Astrocyte (in vitro differentiated cells and primary cell): ENCODE data around the gene PTPRN2. TPM values are rescaled to one million over a fixed set of nuclear protein-coding genes. Genes with fewer than 3 reads are reported as not detected.

Experiments used
- DNase-seq: peaks from one replicate; pipeline ENCODE4 v3.0.0-alpha.2; 2010; ENCODE audit warnings: low read depth
- FAIRE-seq: peaks from 2 replicates; lab custom pipeline; 2011; peaks lifted over from hg19 to GRCh38; lab: Jason Lieb, UNC
- H2AFZ ChIP-seq: 2 replicates; pipeline ENCODE4 v1.6.0; 2012; ENCODE audit warnings: low read depth, low read length, inconsistent platforms
- H3K27ac ChIP-seq: 2 replicates; pipeline ENCODE4 v1.5.1; 2011; ENCODE audit warnings: low read depth, low read length, inconsistent platforms
- H3K27me3 ChIP-seq: 2 replicates; pipeline ENCODE4 v1.6.0; 2011; ENCODE audit warnings: low read length, inconsistent platforms; ENCODE audit not compliant: insufficient read depth
- H3K36me3 ChIP-seq: 2 replicates; pipeline ENCODE4 v1.5.1; 2011; ENCODE audit warnings: low read length, inconsistent platforms; ENCODE audit not compliant: insufficient read depth
- H3K4me1 ChIP-seq: 2 replicates; pipeline ENCODE4 v1.5.1; 2011; ENCODE audit warnings: low read length, inconsistent platforms; ENCODE audit not compliant: insufficient read depth
- H3K4me2 ChIP-seq: 2 replicates; pipeline ENCODE4 v1.6.0; 2012; ENCODE audit warnings: low read length, inconsistent platforms
- H3K4me3 ChIP-seq: 2 replicates; pipeline ENCODE4 v1.5.1; 2011; ENCODE audit warnings: low read depth, mild to moderate bottlenecking, low read length, inconsistent platforms; ENCODE audit not compliant: insufficient read depth
- H3K79me2 ChIP-seq: 2 replicates; pipeline ENCODE4 v1.6.0; 2012; ENCODE audit warnings: mild to moderate bottlenecking, low read length, inconsistent platforms; ENCODE audit not compliant: insufficient read depth
- H3K9ac ChIP-seq: 2 replicates; pipeline ENCODE4 v1.6.0; 2012; ENCODE audit warnings: mild to moderate bottlenecking, low read length, inconsistent platforms
- H3K9me3 ChIP-seq: 2 replicates; pipeline ENCODE4 v1.5.1; 2012; ENCODE audit warnings: low read depth, mild to moderate bottlenecking, low read length, inconsistent platforms; ENCODE audit not compliant: insufficient read depth
- H4K20me1 ChIP-seq: 2 replicates; pipeline ENCODE4 v1.6.0; 2012; ENCODE audit warnings: low read length, inconsistent platforms; ENCODE audit not compliant: insufficient read depth
- H3K27ac Mint-ChIP-seq: one replicate; pipeline ENCODE4 v1.8.0; 2021; ENCODE audit warnings: mild to moderate bottlenecking, mixed read lengths; ENCODE audit not compliant: unreplicated experiment
- H3K27me3 Mint-ChIP-seq: one replicate; pipeline ENCODE4 v1.8.0; 2021; ENCODE audit warnings: low read depth, mixed read lengths; ENCODE audit not compliant: unreplicated experiment
- H3K36me3 Mint-ChIP-seq: one replicate; pipeline ENCODE4 v1.8.0; 2021; ENCODE audit warnings: low read depth, mixed read lengths; ENCODE audit not compliant: unreplicated experiment
- H3K4me1 Mint-ChIP-seq: one replicate; pipeline ENCODE4 v1.8.0; 2021; ENCODE audit warnings: low read depth, mixed read lengths; ENCODE audit not compliant: unreplicated experiment
- H3K4me3 Mint-ChIP-seq: one replicate; pipeline ENCODE4 v1.8.0; 2021; ENCODE audit warnings: mild to moderate bottlenecking, moderate library complexity, mixed read lengths; ENCODE audit not compliant: unreplicated experiment
- H3K9me3 Mint-ChIP-seq: one replicate; pipeline ENCODE4 v1.8.0; 2021; ENCODE audit warnings: mild to moderate bottlenecking, mixed read lengths; ENCODE audit not compliant: unreplicated experiment
- CTCF ChIP-seq: IDR thresholded peaks from 2 replicates; pipeline ENCODE4 v1.5.1; 2011; ENCODE audit warnings: low read depth, mild to moderate bottlenecking, inconsistent platforms, low read length, moderate library complexity; ENCODE audit not compliant: insufficient read depth
- EZH2 ChIP-seq: IDR thresholded peaks from 2 replicates; pipeline ENCODE4 v1.6.1; 2012; ENCODE audit warnings: mild to moderate bottlenecking, low read length, inconsistent platforms; ENCODE audit not compliant: insufficient read depth
- total RNA-seq: library from RNA; stranded (reverse); gene quantifications from 2 replicates; pipeline ENCODE4 v1.2.1, GENCODE V29; 2021

Gene PTPRN2
- total RNA-seq, 1 donor from 2014 or later = 0.09 TPM

GRCh38 chr7:158141806-158142518, 445.7 kb downstream of the PTPRN2 start:
- H3K4me2 ChIP-seq = no peak overlapping the region
- no peaks in the 10 kb centered on the region for H3K4me1 ChIP-seq
- Mint-ChIP-seq H3K27ac (no peak overlapping the region), H3K4me3 (no peak overlapping the region), H3K27me3 (no peaks in the 10 kb centered on the region), H3K4me1 (no peaks in the 10 kb centered on the region), H3K36me3 (no peaks in the 10 kb centered on the region), H3K9me3 (peaks cover 23% of the 10 kb centered on the region)
- H3K27me3 ChIP-seq = no peaks in the 10 kb centered on the region
- H3K9me3 ChIP-seq = peaks cover 15% of the 10 kb centered on the region
- no peaks in the 10 kb centered on the region for H3K79me2 ChIP-seq
- FAIRE-seq = no peak
- H3K36me3 ChIP-seq = no peaks in the 10 kb centered on the region
- no peak overlapping the region for H3K27ac ChIP-seq
- no peaks in the 10 kb centered on the region for H4K20me1 ChIP-seq
- H3K9ac ChIP-seq = no peak overlapping the region
- DNase-seq = no peak
- H2AFZ ChIP-seq = no peak overlapping the region
- no peak overlapping the region for H3K4me3 ChIP-seq
- no peak for TF ChIP-seq CTCF
- no peak for TF ChIP-seq EZH2

- Mint-ChIP-seq H3K27me3 (no peaks in the 10 kb centered on the region), H3K36me3 (no peaks in the 10 kb centered on the region), H3K27ac (no peak overlapping the region), H3K9me3 (peaks cover 27% of the 10 kb centered on the region), H3K4me1 (no peaks in the 10 kb centered on the region), H3K4me3 (no peak overlapping the region)
- Histone ChIP-seq H3K27ac (no peak overlapping the region), H3K4me3 (no peak overlapping the region), H3K79me2 (no peaks in the 10 kb centered on the region), H3K4me2 (no peak overlapping the region), H3K36me3 (no peaks in the 10 kb centered on the region), H3K27me3 (no peaks in the 10 kb centered on the region), H4K20me1 (no peaks in the 10 kb centered on the region), H3K9me3 (peaks cover 19% of the 10 kb centered on the region), H2AFZ (no peak overlapping the region), H3K4me1 (no peaks in the 10 kb centered on the region), H3K9ac (no peak overlapping the region)
- TF ChIP-seq EZH2 = no peak
- TF ChIP-seq CTCF = no peak
- no peak for DNase-seq
- no peak for FAIRE-seq
These were observed 446.4 kb downstream of the PTPRN2 start for GRCh38 chr7:158141221-158141582.

- Histone ChIP-seq H3K36me3 (no peaks in the 10 kb centered on the region), H2AFZ (no peak overlapping the region), H3K9ac (no peak overlapping the region), H3K4me1 (no peaks in the 10 kb centered on the region), H4K20me1 (no peaks in the 10 kb centered on the region), H3K79me2 (no peaks in the 10 kb centered on the region), H3K4me2 (no peak overlapping the region), H3K27me3 (no peaks in the 10 kb centered on the region), H3K27ac (no peak overlapping the region), H3K9me3 (peaks cover 18% of the 10 kb centered on the region), H3K4me3 (no peak overlapping the region)
- no peak for TF ChIP-seq CTCF
- no peak for TF ChIP-seq EZH2
- Mint-ChIP-seq H3K27ac (no peak overlapping the region), H3K4me3 (no peak overlapping the region), H3K27me3 (no peaks in the 10 kb centered on the region), H3K36me3 (no peaks in the 10 kb centered on the region), H3K4me1 (no peaks in the 10 kb centered on the region), H3K9me3 (peaks cover 22% of the 10 kb centered on the region)
- DNase-seq (no peak), FAIRE-seq (no peak)
These were observed 446.9 kb downstream of the PTPRN2 start for GRCh38 chr7:158140538-158141220.
